A549 (cell line): ENCODE data around the gene CMTM4.

Experiments
- CHD4 ChIP-seq: fragments of 200-600 bp; sonication (generic); IDR thresholded peaks from 2 replicates; pipeline ENCODE4 v1.6.1; 2016; ENCODE audit warnings: antibody characterized with exemption, mild to moderate bottlenecking, borderline replicate concordance
- KDM1A ChIP-seq: fragments of 200-600 bp; sonication (generic); IDR thresholded peaks from 2 replicates; pipeline ENCODE4 v1.6.1; 2016; ENCODE audit warnings: low read depth, mild to moderate bottlenecking
- POLR2A ChIP-seq: IDR thresholded peaks from 2 replicates; pipeline ENCODE4 v1.6.1; 2012; ENCODE audit warnings: mild to moderate bottlenecking, low read length
- TF ChIP-seq, protein P1 (sequence below): fragments of >200 bp; sonication (Bioruptor Twin); formaldehyde crosslinking; IDR thresholded peaks from 3 replicates; pipeline ENCODE4 v1.5.1; 2016
- TF ChIP-seq, protein P2 (sequence below): fragments of 200-600 bp; sonication (generic); IDR thresholded peaks from 2 replicates; pipeline ENCODE4 v1.6.1; 2016; ENCODE audit warnings: antibody characterized with exemption, mild to moderate bottlenecking, moderate library complexity
- TF ChIP-seq, protein P3 (sequence below): fragments of >200 bp; sonication (Bioruptor Twin); formaldehyde crosslinking; IDR thresholded peaks from 2 replicates; pipeline ENCODE4 v1.6.1; 2016

DNA sequence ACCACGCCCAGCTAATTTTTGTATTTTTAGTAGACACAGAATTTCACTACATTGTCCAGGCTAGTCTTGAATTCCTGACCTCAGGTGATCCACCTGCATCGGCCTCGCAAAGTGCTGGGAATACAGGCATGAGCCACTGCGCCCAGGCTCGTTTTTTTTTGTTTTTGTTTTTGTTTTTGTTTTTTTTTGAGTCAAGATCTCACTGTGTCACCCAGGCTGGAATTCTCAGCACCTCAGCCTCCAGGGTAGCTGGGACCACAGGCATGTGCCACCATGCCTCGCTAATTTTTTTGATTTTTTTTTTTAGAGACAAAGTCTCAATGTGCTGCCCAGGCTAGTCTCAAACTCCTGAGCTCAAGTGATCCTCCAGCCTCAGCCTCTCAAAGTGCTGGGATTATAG is 17.5 kb upstream of the CMTM4 start:
- TF ChIP-seq KDM1A (no peak), CHD4 (no peak), POLR2A (no peak)
- TF ChIP-seq, protein P1, sequence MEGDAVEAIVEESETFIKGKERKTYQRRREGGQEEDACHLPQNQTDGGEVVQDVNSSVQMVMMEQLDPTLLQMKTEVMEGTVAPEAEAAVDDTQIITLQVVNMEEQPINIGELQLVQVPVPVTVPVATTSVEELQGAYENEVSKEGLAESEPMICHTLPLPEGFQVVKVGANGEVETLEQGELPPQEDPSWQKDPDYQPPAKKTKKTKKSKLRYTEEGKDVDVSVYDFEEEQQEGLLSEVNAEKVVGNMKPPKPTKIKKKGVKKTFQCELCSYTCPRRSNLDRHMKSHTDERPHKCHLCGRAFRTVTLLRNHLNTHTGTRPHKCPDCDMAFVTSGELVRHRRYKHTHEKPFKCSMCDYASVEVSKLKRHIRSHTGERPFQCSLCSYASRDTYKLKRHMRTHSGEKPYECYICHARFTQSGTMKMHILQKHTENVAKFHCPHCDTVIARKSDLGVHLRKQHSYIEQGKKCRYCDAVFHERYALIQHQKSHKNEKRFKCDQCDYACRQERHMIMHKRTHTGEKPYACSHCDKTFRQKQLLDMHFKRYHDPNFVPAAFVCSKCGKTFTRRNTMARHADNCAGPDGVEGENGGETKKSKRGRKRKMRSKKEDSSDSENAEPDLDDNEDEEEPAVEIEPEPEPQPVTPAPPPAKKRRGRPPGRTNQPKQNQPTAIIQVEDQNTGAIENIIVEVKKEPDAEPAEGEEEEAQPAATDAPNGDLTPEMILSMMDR: no peak
- TF ChIP-seq, protein P2, sequence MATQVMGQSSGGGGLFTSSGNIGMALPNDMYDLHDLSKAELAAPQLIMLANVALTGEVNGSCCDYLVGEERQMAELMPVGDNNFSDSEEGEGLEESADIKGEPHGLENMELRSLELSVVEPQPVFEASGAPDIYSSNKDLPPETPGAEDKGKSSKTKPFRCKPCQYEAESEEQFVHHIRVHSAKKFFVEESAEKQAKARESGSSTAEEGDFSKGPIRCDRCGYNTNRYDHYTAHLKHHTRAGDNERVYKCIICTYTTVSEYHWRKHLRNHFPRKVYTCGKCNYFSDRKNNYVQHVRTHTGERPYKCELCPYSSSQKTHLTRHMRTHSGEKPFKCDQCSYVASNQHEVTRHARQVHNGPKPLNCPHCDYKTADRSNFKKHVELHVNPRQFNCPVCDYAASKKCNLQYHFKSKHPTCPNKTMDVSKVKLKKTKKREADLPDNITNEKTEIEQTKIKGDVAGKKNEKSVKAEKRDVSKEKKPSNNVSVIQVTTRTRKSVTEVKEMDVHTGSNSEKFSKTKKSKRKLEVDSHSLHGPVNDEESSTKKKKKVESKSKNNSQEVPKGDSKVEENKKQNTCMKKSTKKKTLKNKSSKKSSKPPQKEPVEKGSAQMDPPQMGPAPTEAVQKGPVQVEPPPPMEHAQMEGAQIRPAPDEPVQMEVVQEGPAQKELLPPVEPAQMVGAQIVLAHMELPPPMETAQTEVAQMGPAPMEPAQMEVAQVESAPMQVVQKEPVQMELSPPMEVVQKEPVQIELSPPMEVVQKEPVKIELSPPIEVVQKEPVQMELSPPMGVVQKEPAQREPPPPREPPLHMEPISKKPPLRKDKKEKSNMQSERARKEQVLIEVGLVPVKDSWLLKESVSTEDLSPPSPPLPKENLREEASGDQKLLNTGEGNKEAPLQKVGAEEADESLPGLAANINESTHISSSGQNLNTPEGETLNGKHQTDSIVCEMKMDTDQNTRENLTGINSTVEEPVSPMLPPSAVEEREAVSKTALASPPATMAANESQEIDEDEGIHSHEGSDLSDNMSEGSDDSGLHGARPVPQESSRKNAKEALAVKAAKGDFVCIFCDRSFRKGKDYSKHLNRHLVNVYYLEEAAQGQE: no peak
- TF ChIP-seq, protein P3, sequence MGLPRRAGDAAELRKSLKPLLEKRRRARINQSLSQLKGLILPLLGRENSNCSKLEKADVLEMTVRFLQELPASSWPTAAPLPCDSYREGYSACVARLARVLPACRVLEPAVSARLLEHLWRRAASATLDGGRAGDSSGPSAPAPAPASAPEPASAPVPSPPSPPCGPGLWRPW: no peak
